ENCODE data around the gene TMEM178B. TPM values are rescaled to one million over a fixed set of nuclear protein-coding genes. Genes with fewer than 3 reads are reported as not detected.

The TMEM178B gene
- total RNA-seq, 1 experiment from 2014 or later: not detected

DNA sequence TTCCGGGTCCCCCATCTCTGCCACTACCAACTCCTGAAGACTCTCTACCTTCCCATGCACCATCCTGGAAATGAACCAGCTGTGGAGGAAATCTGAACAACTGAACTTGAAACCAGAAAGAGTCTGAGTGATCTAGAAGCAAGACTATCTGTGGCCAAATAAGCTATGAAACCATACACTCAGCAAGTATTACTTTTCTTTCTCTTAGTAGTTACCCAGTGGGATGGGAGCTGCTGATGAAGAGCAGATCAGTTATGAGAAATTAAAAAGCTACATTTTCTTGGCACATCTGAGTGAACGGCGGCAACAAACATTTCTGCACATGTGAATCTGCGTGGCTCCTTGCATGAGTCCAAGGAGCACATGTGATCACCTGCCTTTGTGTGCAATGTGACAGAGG is 445.8 kb downstream of the TMEM178B start:
- H3K4me3 ChIP-seq (ENCODE audit: low read length): no peak overlapping the region
- DNase-seq: no peak
- H3K36me3 ChIP-seq (ENCODE audit: insufficient read depth, low read length): no peaks in the 10 kb centered on the region
- no peaks in the 10 kb centered on the region for H3K9me2 ChIP-seq (replicated peaks; ENCODE audit: insufficient read depth, low read length)
- no peaks in the 10 kb centered on the region for H3K27me3 ChIP-seq (ENCODE audit: low read length)
- H3K4me1 ChIP-seq (ENCODE audit: low read length): no peaks in the 10 kb centered on the region
- no peaks in the 10 kb centered on the region for H4K20me1 ChIP-seq (ENCODE audit: insufficient read depth, low read depth, low read length)
- H3K9ac ChIP-seq (ENCODE audit: low read length): no peak overlapping the region
- no peak overlapping the region for H3K4me2 ChIP-seq (ENCODE audit: low read depth, low read length, poor library complexity, severe bottlenecking)
- H3K9me3 ChIP-seq (ENCODE audit: low read length): no peaks in the 10 kb centered on the region
- H3K79me2 ChIP-seq (ENCODE audit: low read length): no peaks in the 10 kb centered on the region
- no peak overlapping the region for H3K27ac ChIP-seq (ENCODE audit: low read length)
- H2AFZ ChIP-seq (ENCODE audit: low read length): no peak overlapping the region

DNA sequence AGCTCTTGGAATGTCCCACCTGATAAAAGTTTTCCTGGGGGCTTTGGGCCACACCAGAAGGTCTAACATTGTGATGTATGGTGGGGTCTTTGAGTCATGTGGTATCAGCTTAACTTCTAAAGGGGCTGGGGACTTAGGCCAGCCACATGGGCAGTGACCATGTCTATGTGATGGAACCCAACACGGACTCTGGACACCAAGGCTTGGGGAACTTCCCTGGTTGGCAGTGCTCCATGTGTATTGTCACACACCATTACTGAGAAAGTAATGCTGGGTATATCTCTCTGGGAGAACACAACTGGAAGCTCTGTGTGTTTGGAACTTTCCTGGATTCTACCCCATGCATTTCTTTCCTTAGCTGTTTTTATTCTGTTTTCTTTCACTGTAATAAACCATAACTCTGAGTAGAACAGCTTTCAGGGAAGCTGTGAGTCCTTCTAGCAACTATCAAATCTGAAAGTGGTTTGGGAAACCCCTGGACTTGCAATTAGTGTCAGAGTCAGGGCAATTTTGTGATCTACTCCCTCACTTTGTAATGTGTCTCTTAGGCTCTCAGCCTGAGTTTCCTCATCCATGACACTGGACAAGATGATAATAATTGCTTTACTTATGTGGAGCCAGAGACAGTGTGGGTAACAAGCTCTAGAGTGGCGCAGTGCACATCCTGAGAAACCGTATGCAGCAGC is 448.9 kb downstream of the TMEM178B start:
- Histone ChIP-seq H2AFZ (ENCODE audit: low read length) (no peak overlapping the region), H3K9ac (ENCODE audit: low read length) (no peak overlapping the region), H3K4me2 (ENCODE audit: low read depth, low read length, poor library complexity, severe bottlenecking) (no peak overlapping the region), H3K4me1 (ENCODE audit: low read length) (no peaks in the 10 kb centered on the region), H3K27ac (ENCODE audit: low read length) (no peak overlapping the region), H3K27me3 (ENCODE audit: low read length) (no peaks in the 10 kb centered on the region), H3K9me2 (replicated peaks; ENCODE audit: insufficient read depth, low read length) (no peaks in the 10 kb centered on the region), H3K79me2 (ENCODE audit: low read length) (no peaks in the 10 kb centered on the region), H3K36me3 (ENCODE audit: insufficient read depth, low read length) (no peaks in the 10 kb centered on the region), H4K20me1 (ENCODE audit: insufficient read depth, low read depth, low read length) (no peaks in the 10 kb centered on the region), H3K9me3 (ENCODE audit: low read length) (no peaks in the 10 kb centered on the region), H3K4me3 (ENCODE audit: low read length) (no peak overlapping the region)
- DNase-seq: no peak

DNA sequence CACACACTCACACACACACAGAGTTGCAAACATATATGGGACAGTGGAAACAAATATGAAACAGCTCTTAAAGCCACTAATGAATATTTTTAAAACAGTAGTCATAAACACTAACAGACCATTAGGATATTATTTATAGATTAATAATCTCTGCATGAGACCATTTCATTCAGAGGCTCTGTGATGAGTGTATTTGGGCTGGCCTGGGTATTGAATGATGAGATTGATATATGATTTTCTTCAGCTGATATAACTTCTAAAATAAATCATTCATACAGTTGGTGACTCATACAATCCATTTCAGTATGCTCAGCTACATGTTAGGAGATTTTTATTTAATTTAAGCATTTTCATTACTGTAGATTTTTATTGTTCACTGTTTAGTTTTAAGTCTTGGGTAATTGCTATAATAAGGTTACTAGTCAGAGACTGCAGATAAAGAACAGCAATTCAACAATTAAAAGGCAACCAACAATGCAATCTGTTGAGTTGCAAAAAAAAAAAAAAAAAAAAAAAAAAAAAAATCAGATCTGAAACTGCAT is 452.2 kb downstream of the TMEM178B start:
- no peak for DNase-seq
- H3K4me3 ChIP-seq (ENCODE audit: low read length): no peak overlapping the region
- no peaks in the 10 kb centered on the region for H3K9me2 ChIP-seq (replicated peaks; ENCODE audit: insufficient read depth, low read length)
- no peaks in the 10 kb centered on the region for H3K27me3 ChIP-seq (ENCODE audit: low read length)
- no peak overlapping the region for H3K27ac ChIP-seq (ENCODE audit: low read length)
- H4K20me1 ChIP-seq (ENCODE audit: insufficient read depth, low read depth, low read length): no peaks in the 10 kb centered on the region
- no peaks in the 10 kb centered on the region for H3K36me3 ChIP-seq (ENCODE audit: insufficient read depth, low read length)
- no peak overlapping the region for H3K9ac ChIP-seq (ENCODE audit: low read length)
- H2AFZ ChIP-seq (ENCODE audit: low read length): no peak overlapping the region
- H3K4me1 ChIP-seq (ENCODE audit: low read length): no peaks in the 10 kb centered on the region
- H3K4me2 ChIP-seq (ENCODE audit: low read depth, low read length, poor library complexity, severe bottlenecking): no peak overlapping the region
- no peaks in the 10 kb centered on the region for H3K9me3 ChIP-seq (ENCODE audit: low read length)
- H3K79me2 ChIP-seq (ENCODE audit: low read length): no peaks in the 10 kb centered on the region

DNA sequence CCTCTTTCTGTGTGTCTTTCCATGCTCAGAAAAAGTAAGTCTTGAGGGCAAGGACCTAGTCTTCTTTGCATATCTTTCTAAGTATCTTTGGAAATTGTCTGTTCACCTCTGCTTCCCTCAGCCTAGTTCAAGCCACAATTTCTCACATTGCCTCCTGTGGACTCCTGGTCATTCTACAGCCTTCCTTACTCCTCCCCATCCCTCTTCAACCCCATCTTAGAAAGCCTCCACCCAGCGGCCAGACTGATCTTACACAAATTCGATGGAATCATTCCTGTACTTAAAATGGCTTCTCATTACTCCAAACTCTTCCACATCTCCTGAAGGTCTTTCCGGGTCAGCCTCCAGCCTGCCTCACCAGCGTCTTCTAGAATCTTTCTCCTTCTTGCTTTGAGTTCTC is 453.2 kb downstream of the TMEM178B start:
- no peaks in the 10 kb centered on the region for H4K20me1 ChIP-seq (ENCODE audit: insufficient read depth, low read depth, low read length)
- no peaks in the 10 kb centered on the region for H3K36me3 ChIP-seq (ENCODE audit: insufficient read depth, low read length)
- H3K79me2 ChIP-seq (ENCODE audit: low read length): no peaks in the 10 kb centered on the region
- H3K4me3 ChIP-seq (ENCODE audit: low read length): no peak overlapping the region
- no peak overlapping the region for H3K4me2 ChIP-seq (ENCODE audit: low read depth, low read length, poor library complexity, severe bottlenecking)
- no peaks in the 10 kb centered on the region for H3K4me1 ChIP-seq (ENCODE audit: low read length)
- no peaks in the 10 kb centered on the region for H3K9me2 ChIP-seq (replicated peaks; ENCODE audit: insufficient read depth, low read length)
- no peak for DNase-seq
- H3K9ac ChIP-seq (ENCODE audit: low read length): no peak overlapping the region
- H3K27ac ChIP-seq (ENCODE audit: low read length): no peak overlapping the region
- H3K27me3 ChIP-seq (ENCODE audit: low read length): no peaks in the 10 kb centered on the region
- H3K9me3 ChIP-seq (ENCODE audit: low read length): no peaks in the 10 kb centered on the region
- H2AFZ ChIP-seq (ENCODE audit: low read length): no peak overlapping the region

DNA sequence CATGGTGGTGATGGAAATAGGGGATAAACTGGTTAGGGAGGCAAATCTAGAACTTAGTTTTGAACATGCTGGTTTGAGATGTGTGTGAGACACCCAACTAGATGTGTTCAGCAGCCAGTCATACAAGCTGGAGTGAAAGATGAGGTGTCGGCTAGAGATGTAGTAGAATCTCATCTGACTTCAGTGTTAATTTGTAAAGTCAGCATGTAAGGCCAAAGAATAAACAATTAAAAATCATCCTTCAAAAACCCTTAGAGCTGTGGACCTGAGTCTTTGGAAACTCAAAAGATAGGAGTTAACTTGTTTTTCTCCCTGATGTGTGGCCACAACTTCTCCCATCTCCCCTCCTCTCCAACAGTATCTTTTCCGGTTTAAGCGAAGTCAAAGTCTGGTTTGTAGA is 454.5 kb downstream of the TMEM178B start:
- Histone ChIP-seq H3K4me1 (ENCODE audit: low read length) (no peaks in the 10 kb centered on the region), H3K4me3 (ENCODE audit: low read length) (no peak overlapping the region), H3K9me2 (replicated peaks; ENCODE audit: insufficient read depth, low read length) (no peaks in the 10 kb centered on the region), H4K20me1 (ENCODE audit: insufficient read depth, low read depth, low read length) (no peaks in the 10 kb centered on the region), H3K36me3 (ENCODE audit: insufficient read depth, low read length) (no peaks in the 10 kb centered on the region), H3K27ac (ENCODE audit: low read length) (no peak overlapping the region), H2AFZ (ENCODE audit: low read length) (no peak overlapping the region), H3K27me3 (ENCODE audit: low read length) (no peaks in the 10 kb centered on the region), H3K9me3 (ENCODE audit: low read length) (no peaks in the 10 kb centered on the region), H3K79me2 (ENCODE audit: low read length) (no peaks in the 10 kb centered on the region), H3K4me2 (ENCODE audit: low read depth, low read length, poor library complexity, severe bottlenecking) (no peak overlapping the region), H3K9ac (ENCODE audit: low read length) (no peak overlapping the region)
- DNase-seq: no peak

Small RNAs within 50 kb of the gene (small RNA-seq; reads per million reads assigned to genes)
- gene AC006362.1 (0.12 reads per million), gene RNU4-74P (not detected)

Other genes starting within 250 kb of the TMEM178B start
- 53.5 and 72.6 TPM in 2 replicates for gene BRAF, start 149.1 kb upstream of the TMEM178B start, total RNA-seq (2014; rRNA removed; shearing (Covaris generic); ENCODE audit: low replicate concordance)
- gene MRPS33, start 59.1 kb upstream of the TMEM178B start, total RNA-seq (2014; rRNA removed; shearing (Covaris generic); ENCODE audit: low replicate concordance): 25.2 and 26.8 TPM in 2 replicates

Measured in Karpas-422 (cell line).